HepG2 (cell line): Measurements from ENCODE around the gene FBXO24. TPM values are rescaled to one million over a fixed set of nuclear protein-coding genes. Genes with fewer than 3 reads are reported as not detected.

Experiments
- ATF2 ChIP-seq: sonication (generic); formaldehyde crosslinking; IDR thresholded peaks from 2 replicates; pipeline ENCODE4 v1.4.0; 2020; ENCODE audit warnings: missing genetic modification reagents
- CENPT ChIP-seq: sonication (generic); formaldehyde crosslinking; IDR thresholded peaks from 2 replicates; pipeline ENCODE4 v1.8.0; 2022; ENCODE audit warnings: low read depth, mild to moderate bottlenecking, moderate library complexity, missing genetic modification reagents
- FOXO4 ChIP-seq: sonication (generic); formaldehyde crosslinking; conservative IDR thresholded peaks from 2 replicates; pipeline ENCODE4 v1.8.1; 2023; ENCODE audit warnings: missing genetic modification reagents
- HNF4G ChIP-seq, 2 experiments: sonication (generic) in 1 of 2; formaldehyde crosslinking in 1 of 2; IDR thresholded peaks; 2 replicates each; pipeline versions ENCODE4 v1.4.0 to v1.6.1; 2011 to 2020; ENCODE audit warnings: borderline replicate concordance in 2 of 2, low read depth in 2 of 2, mild to moderate bottlenecking in 2 of 2, low read length in 1 of 2, missing genetic modification reagents in 1 of 2, moderate library complexity in 1 of 2
- HNRNPUL1 ChIP-seq: fragments of 200-400 bp; formaldehyde crosslinking; IDR thresholded peaks from 2 replicates; pipeline ENCODE4 v1.6.1; 2017; ENCODE audit warnings: low read depth, mild to moderate bottlenecking, low read length, moderate library complexity
- HOXD1 ChIP-seq: sonication (generic); formaldehyde crosslinking; IDR thresholded peaks from 2 replicates; pipeline ENCODE4 v1.5.0; 2020; ENCODE audit warnings: missing genetic modification reagents
- KLF12 ChIP-seq: sonication (generic); formaldehyde crosslinking; IDR thresholded peaks from 2 replicates; pipeline ENCODE4 v1.4.0; 2020; ENCODE audit warnings: missing genetic modification reagents, borderline replicate concordance
- LCORL ChIP-seq, 2 experiments: fragments of 450-650 bp in 1 of 2; sonication (generic) in 1 of 2; formaldehyde crosslinking in 1 of 2; IDR thresholded peaks; 2 replicates each; pipeline versions ENCODE4 v1.5.0 to v1.6.1; 2017 to 2020; ENCODE audit warnings: antibody characterized with exemption in 1 of 2, missing genetic modification reagents in 1 of 2
- MTA3 ChIP-seq: sonication (generic); formaldehyde crosslinking; IDR thresholded peaks from 2 replicates; pipeline ENCODE4 v1.4.0; 2020; ENCODE audit warnings: missing genetic modification reagents
- RAD21 ChIP-seq: fragments of 450-650 bp; formaldehyde crosslinking; IDR thresholded peaks from 2 replicates; pipeline ENCODE4 v1.5.0; 2020; ENCODE audit warnings: mild to moderate bottlenecking
- RBM22 ChIP-seq: fragments of 200-400 bp; formaldehyde crosslinking; optimal IDR thresholded peaks from 2 replicates; pipeline ENCODE3; 2017; ENCODE audit warnings: mild to moderate bottlenecking, low read length, moderate library complexity
- RFX1 ChIP-seq: fragments of 450-650 bp; IDR thresholded peaks from 2 replicates; pipeline ENCODE4 v1.6.1; 2017
- SMARCC2 ChIP-seq: fragments of 450-650 bp; IDR thresholded peaks from 2 replicates; pipeline ENCODE4 v1.6.1; 2017; ENCODE audit warnings: antibody characterized with exemption, mild to moderate bottlenecking
- SMARCE1 ChIP-seq: fragments of 450-650 bp; IDR thresholded peaks from 2 replicates; pipeline ENCODE4 v1.6.1; 2017; ENCODE audit warnings: borderline replicate concordance
- ZBTB3 ChIP-seq: sonication (generic); formaldehyde crosslinking; IDR thresholded peaks from 2 replicates; pipeline ENCODE4 v1.4.0; 2020; ENCODE audit warnings: low read depth, mild to moderate bottlenecking, moderate library complexity, missing genetic modification reagents, borderline replicate concordance
- ZFX ChIP-seq: sonication (generic); formaldehyde crosslinking; IDR thresholded peaks from 2 replicates; pipeline ENCODE4 v1.4.0; 2020; ENCODE audit warnings: mild to moderate bottlenecking, low read depth, missing genetic modification reagents, moderate library complexity
- ZNF256 ChIP-seq: sonication (generic); formaldehyde crosslinking; conservative IDR thresholded peaks from 2 replicates; pipeline ENCODE4 v1.4.0; 2020; ENCODE audit warnings: missing genetic modification reagents
- ZNF280B ChIP-seq: sonication (generic); formaldehyde crosslinking; IDR thresholded peaks from 2 replicates; pipeline ENCODE4 v1.5.0; 2020; ENCODE audit warnings: missing genetic modification reagents, mild to moderate bottlenecking, borderline replicate concordance
- ZNF30 ChIP-seq: sonication (generic); formaldehyde crosslinking; IDR thresholded peaks from 2 replicates; pipeline ENCODE4 v1.5.0; 2020; ENCODE audit warnings: mild to moderate bottlenecking, missing genetic modification reagents
- ZNF34 ChIP-seq: sonication (generic); formaldehyde crosslinking; IDR thresholded peaks from 2 replicates; pipeline ENCODE4 v1.4.0; 2020; ENCODE audit warnings: mild to moderate bottlenecking, missing genetic modification reagents, borderline replicate concordance
- ZNF550 ChIP-seq: sonication (generic); formaldehyde crosslinking; IDR thresholded peaks from 2 replicates; pipeline ENCODE4 v1.4.0; 2020; ENCODE audit warnings: mild to moderate bottlenecking, missing genetic modification reagents, borderline replicate concordance
- ZNF83 ChIP-seq: sonication (generic); formaldehyde crosslinking; IDR thresholded peaks from 2 replicates; pipeline ENCODE4 v1.4.0; 2020; ENCODE audit warnings: missing genetic modification reagents, mild to moderate bottlenecking, borderline replicate concordance
- ZNF850 ChIP-seq: sonication (generic); formaldehyde crosslinking; conservative IDR thresholded peaks from 2 replicates; pipeline ENCODE4 v1.9.0; 2021; ENCODE audit warnings: mild to moderate bottlenecking, missing genetic modification reagents
- ZSCAN5A ChIP-seq: sonication (generic); formaldehyde crosslinking; IDR thresholded peaks from 2 replicates; pipeline ENCODE4 v1.8.0; 2022; ENCODE audit warnings: mild to moderate bottlenecking, missing genetic modification reagents, borderline replicate concordance
- polyA plus RNA-seq, 8 experiments: library from polyadenylated mRNA; depleted of rRNA in 3 of 8; stranded (reverse) in 7 of 8; unstranded in 1 of 8; fragments of >200 nt; fragmentation: Illumina TruSeq in 4 of 8; extraction: Trizol in 4 of 8; gene quantifications; 2 replicates each; pipeline versions ENCODE4 v1.2.1 to v1.2.3, GENCODE V29; 2011 to 2016; ENCODE audit warnings: low read depth in 4 of 8, missing spikeins in 1 of 8, mixed read lengths in 1 of 8; ENCODE audit not compliant: insufficient read depth in 1 of 8
- total RNA-seq, 5 experiments: library from RNA; depleted of rRNA; stranded (reverse); fragments of >200 nt; fragmentation: Illumina TruSeq; extraction: Trizol; gene quantifications; 2 replicates each; pipeline ENCODE4 v1.2.3, GENCODE V29; 2016; ENCODE audit warnings: low read depth in 1 of 5

The FBXO24 gene
- total and polyA plus RNA-seq, 2 of the 13 experiments (the other 11 are each of a cell fraction or from before 2014, with no cell fraction given) = 0.20 to 0.55 TPM

GRCh38 chr7:100599911-100600729, 14.0 kb downstream of the FBXO24 start (continued):
- TF ChIP-seq ZSCAN5A (CRISPR knock-in tag) (no peak), HOXD1 (CRISPR knock-in tag) (no peak), ZNF83 (no peak), HNF4G (IDR thresholded peaks at IDR 0.05; ENCODE audit: borderline replicate concordance, low read depth, low read length) (no peak), HNF4G (CRISPR knock-in tag; IDR thresholded peaks at IDR 0.05; ENCODE audit: borderline replicate concordance, low read depth) (no peak), ZNF550 (CRISPR knock-in tag) (no peak), CENPT (CRISPR knock-in tag) (no peak), ZNF850 (CRISPR knock-in tag) (no peak), HNRNPUL1 (no peak), RFX1 (no peak), ATF2 (CRISPR knock-in tag) (no peak), ZBTB3 (no peak), SMARCE1 (no peak), MTA3 (no peak), KLF12 (CRISPR knock-in tag) (no peak), LCORL (IDR thresholded peaks at IDR 0.05) (no peak), LCORL (CRISPR knock-in tag; IDR thresholded peaks at IDR 0.05) (0 out of 2 replicates have a peak, but pooled peaks have one; percentile 28), RAD21 (CRISPR knock-in tag) (0 out of 2 replicates have a peak, but pooled peaks have one; percentile 23), ZNF30 (no peak), ZNF34 (CRISPR knock-in tag) (no peak), ZNF256 (CRISPR knock-in tag) (no peak), SMARCC2 (no peak), ZNF280B (CRISPR knock-in tag) (no peak), ZFX (CRISPR knock-in tag) (no peak), FOXO4 (CRISPR knock-in tag) (0 out of 2 replicates have a peak, but pooled peaks have one; percentile 53), RBM22 (no peak)
